Adrenal gland (tissue), 12 donors: ENCODE measurements around the gene IFNA7. TPM values are rescaled to one million over a fixed set of nuclear protein-coding genes. Genes with fewer than 3 reads are reported as not detected.
"Not testable (repeated sequence)": the region's sequence is repeated elsewhere in the genome, so short reads cannot be mapped to it uniquely, and the experiment has no call there.

Source experiments
- DNase-seq, 7 donors: peaks; one replicate each; pipeline ENCODE4 v3.0.0-alpha.2; 2019 to 2020
- H3K27ac ChIP-seq, 5 donors: fragments of 200-600 bp; sonication (generic) in 4 of 5; 1 replicate in 3 of 5; 2 replicates in 2 of 5; pipeline versions ENCODE4 v1.5.1 to v1.8.0; 2016 to 2020; ENCODE audit warnings: mild to moderate bottlenecking in 1 of 5
- H3K27me3 ChIP-seq: fragments of 200-600 bp; 2 replicates; pipeline ENCODE4 v1.8.0; 2021
- H3K36me3 ChIP-seq, 2 donors: fragments of 200-600 bp; replicated peaks in 1 of 2; 1 replicate in 1 of 2; 2 replicates in 1 of 2; pipeline versions ENCODE4 v1.5.1 to v1.8.0; 2018 to 2022
- H3K4me1 ChIP-seq, 2 donors: fragments of 200-600 bp; replicated peaks in 1 of 2; 1 replicate in 1 of 2; 2 replicates in 1 of 2; pipeline versions ENCODE4 v1.5.1 to v1.8.0; 2018 to 2021
- H3K4me3 ChIP-seq, 4 donors: fragments of 200-600 bp; sonication (generic) in 3 of 4; one replicate each; pipeline ENCODE4 v1.5.1; 2016 to 2018
- H3K9me3 ChIP-seq, 3 donors: fragments of 200-600 bp; sonication (generic) in 1 of 3; replicated peaks in 1 of 3; 1 replicate in 2 of 3; 2 replicates in 1 of 3; pipeline versions ENCODE4 v1.5.1 to v1.8.0; 2016 to 2021
- POLR2A ChIP-seq, 2 donors: fragments of 450-650 bp; IDR thresholded peaks; one replicate each; pipeline ENCODE4 v1.6.1; 2017; ENCODE audit warnings: antibody characterized with exemption in 2 of 2, mild to moderate bottlenecking in 2 of 2, moderate library complexity in 1 of 2
- WGBS, 4 donors: extraction: QIAGEN DNeasy Blood & Tissue Kit in 2 of 4; methylation state at CpG; one replicate each; pipeline versions ENCODE4 v1.1.5 to v1.1.7; 2013 to 2017; 5-methylcytosine and 5-hydroxymethylcytosine counted together
- intact Hi-C, 2 donors: fragments of 100-400 bp; cut with DNase I; formaldehyde crosslinking; loops; one replicate each; pipeline versions ENCODE4 v1.14.1 to v1.15.0; 2022 to 2023
- polyA plus RNA-seq, 3 donors: library from polyadenylated mRNA; stranded (reverse); fragments of 200-250 nt in 2 of 3; fragments of 350-450 nt in 1 of 3; fragmentation: Illumina TruSeq in 1 of 3; extraction: RNeasy Lipid Tissue Mini Kit (QIAGEN cat#74804) in 1 of 3; gene quantifications; one replicate each; pipeline ENCODE4 v1.2.3, GENCODE V29; 2013 to 2014
- total RNA-seq, 9 donors: library from RNA; depleted of rRNA in 4 of 9; stranded (reverse); fragments of >200 nt in 4 of 9; fragments of 120-200 nt in 1 of 9; fragmentation: NEBNext Ultra II Directional in 1 of 9; extraction: Animal tissue kit (Norgen Biotek cat#: 25700) in 1 of 9; gene quantifications; one replicate each; pipeline versions ENCODE4 v1.1.0 to v1.2.4, GENCODE V29; 2013 to 2023
- TF ChIP-seq, protein P1 (sequence below), 6 experiments: fragments of 450-650 bp in 4 of 6; fragments of 200-600 bp in 2 of 6; sonication (generic) in 1 of 6; IDR thresholded peaks; 1 replicate in 5 of 6; 2 replicates in 1 of 6; pipeline versions ENCODE4 v1.5.1 to v1.8.0; 2016 to 2021; ENCODE audit warnings: antibody characterized with exemption in 6 of 6, mild to moderate bottlenecking in 2 of 6, moderate library complexity in 1 of 6
- donor health status: healthy with polysubstance abuse.
- donor health status: Bipolar disorder and iron deficiency.
- donor health status: DM: yes; HTN: yes; CAD: no.
- donor health status: DM: no; HTN: no; CAD: no.
- donor health status: DM: no; HTN: no; CAD: no.
- donor health status: DM: yes; HTN: yes; CAD: no.

Gene IFNA7
- total and polyA plus RNA-seq, 12 donors, result not detected

DNA sequence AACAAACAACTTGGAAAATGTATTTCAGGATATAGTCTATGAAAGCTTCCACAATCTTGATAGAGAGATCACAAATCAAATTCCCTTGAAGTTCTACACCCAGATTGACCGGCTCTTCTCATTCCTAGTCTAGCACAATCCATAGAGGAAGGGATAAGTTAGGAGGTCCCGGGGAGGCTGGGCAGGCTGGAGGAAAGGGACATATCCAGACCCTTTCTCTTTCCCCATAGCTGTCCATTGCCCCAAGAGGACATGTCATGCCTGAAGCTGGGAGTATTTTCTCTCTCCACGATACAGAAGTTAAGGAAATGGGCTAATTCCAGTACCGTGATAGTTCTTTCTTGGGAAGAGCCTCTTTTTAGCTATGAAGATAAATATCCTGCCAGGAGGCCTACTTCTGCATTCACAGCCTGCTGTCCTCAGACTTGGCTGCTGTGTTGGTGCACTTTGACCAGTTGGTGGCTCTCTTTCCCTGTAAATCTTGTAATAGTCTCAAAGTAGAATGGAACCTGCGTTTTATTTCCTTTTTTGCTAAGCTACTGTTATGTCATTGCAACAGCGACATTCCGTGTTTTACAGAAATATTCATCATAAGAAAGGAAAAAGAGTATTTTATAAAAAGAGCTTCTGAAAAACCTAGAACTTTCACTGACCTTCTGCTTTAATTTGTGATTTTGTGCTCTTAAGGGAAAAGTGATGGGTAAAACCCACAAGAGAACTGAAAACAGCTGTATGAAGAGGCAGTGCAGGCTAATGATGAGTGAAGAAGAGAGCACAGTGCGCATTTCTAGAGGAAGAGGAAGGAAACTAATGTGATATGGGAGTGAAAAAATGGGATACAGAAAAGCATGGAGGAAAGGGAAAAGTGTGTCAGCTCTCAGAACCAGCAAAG is 33.7 kb upstream of the IFNA7 start:
- TF ChIP-seq, protein P1, sequence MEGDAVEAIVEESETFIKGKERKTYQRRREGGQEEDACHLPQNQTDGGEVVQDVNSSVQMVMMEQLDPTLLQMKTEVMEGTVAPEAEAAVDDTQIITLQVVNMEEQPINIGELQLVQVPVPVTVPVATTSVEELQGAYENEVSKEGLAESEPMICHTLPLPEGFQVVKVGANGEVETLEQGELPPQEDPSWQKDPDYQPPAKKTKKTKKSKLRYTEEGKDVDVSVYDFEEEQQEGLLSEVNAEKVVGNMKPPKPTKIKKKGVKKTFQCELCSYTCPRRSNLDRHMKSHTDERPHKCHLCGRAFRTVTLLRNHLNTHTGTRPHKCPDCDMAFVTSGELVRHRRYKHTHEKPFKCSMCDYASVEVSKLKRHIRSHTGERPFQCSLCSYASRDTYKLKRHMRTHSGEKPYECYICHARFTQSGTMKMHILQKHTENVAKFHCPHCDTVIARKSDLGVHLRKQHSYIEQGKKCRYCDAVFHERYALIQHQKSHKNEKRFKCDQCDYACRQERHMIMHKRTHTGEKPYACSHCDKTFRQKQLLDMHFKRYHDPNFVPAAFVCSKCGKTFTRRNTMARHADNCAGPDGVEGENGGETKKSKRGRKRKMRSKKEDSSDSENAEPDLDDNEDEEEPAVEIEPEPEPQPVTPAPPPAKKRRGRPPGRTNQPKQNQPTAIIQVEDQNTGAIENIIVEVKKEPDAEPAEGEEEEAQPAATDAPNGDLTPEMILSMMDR (IDR thresholded peaks at IDR 0.05), result peak; percentile 14 to 47 (median 42)
- H3K27me3 ChIP-seq, H3K9me3 ChIP-seq, H3K36me3 ChIP-seq, H3K27ac ChIP-seq, intact Hi-C loops, H3K4me1 ChIP-seq, H3K4me3 ChIP-seq: not testable (repeated sequence)
- WGBS, 4 donors, result 29 to 39% (median 35%) methylated on average over 8 of the region's 8 CpGs
- peak in 6 of 7 donors; percentile 23 to 68 (median 38) for DNase-seq

DNA sequence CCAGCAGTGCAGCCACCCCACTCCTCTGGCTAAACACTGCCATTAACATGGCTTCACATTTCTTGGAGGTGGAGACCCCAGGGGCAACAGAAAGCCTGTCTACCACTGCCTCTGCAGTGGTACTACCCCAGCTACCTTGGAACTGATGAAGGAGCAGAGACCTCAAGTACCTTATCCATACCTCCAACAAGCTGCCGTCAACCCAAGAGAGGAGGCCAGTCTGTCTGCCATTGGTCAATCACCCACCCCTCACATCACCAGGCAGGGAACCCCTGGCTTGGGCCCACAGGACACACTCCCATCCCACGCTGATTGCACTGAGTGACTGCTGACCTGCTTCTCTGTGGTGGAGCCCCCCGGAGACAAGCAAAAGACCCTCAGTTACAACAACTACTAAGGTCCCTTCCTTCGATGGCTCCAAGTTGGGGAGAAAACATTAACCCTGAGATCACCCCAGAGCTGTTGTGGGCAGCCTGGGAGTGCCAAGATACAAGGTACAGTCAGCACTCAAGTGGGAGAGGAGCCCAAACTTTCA is 32.2 kb upstream of the IFNA7 start:
- WGBS, 4 donors, result 76 to 84% (median 81%) methylated on average over 2 to 4 of the region's 4 CpGs
- no peak for DNase-seq
- H3K4me3 ChIP-seq, result no peak overlapping the region
- intact Hi-C loops, result no loop called here
- no peaks in the 10 kb centered on the region for H3K9me3 ChIP-seq
- H3K27ac ChIP-seq, result no peak overlapping the region
- no peaks in the 10 kb centered on the region for H3K4me1 ChIP-seq
- TF ChIP-seq, protein P1 (IDR thresholded peaks at IDR 0.05), result no peak
- TF ChIP-seq POLR2A (IDR thresholded peaks at IDR 0.05), result no peak
- no peaks in the 10 kb centered on the region for H3K36me3 ChIP-seq
- no peaks in the 10 kb centered on the region for H3K27me3 ChIP-seq

GRCh38 chr9:21233258-21233657 is 31.3 kb upstream of the IFNA7 start:
- Histone ChIP-seq H3K27ac (no peak overlapping the region), H3K9me3 (no peaks in the 10 kb centered on the region), H3K36me3 (no peaks in the 10 kb centered on the region), H3K4me1 (no peaks in the 10 kb centered on the region), H3K27me3 (no peaks in the 10 kb centered on the region), H3K4me3 (no peak overlapping the region)
- intact Hi-C loops, result no loop called here
- no peak for TF ChIP-seq POLR2A (IDR thresholded peaks at IDR 0.05)
- TF ChIP-seq, protein P1 (IDR thresholded peaks at IDR 0.05), result no peak
- WGBS, 4 donors, result 80 to 89% (median 81%) methylated on average over 2 of the region's 2 CpGs
- DNase-seq, result no peak

- no peaks in the 10 kb centered on the region for H3K4me1 ChIP-seq
- WGBS, 4 donors, result 71 to 82% (median 73%) methylated on average over 2 of the region's 2 CpGs
- no peaks in the 10 kb centered on the region for H3K36me3 ChIP-seq
- no peak within 1 kb of the TSS for H3K27ac ChIP-seq
- no peaks in the 10 kb centered on the region for H3K27me3 ChIP-seq
- TF ChIP-seq, protein P1 (IDR thresholded peaks at IDR 0.05), result no peak
- TF ChIP-seq POLR2A (IDR thresholded peaks at IDR 0.05), result no peak
- H3K4me3 ChIP-seq, result no peak within 1 kb of the TSS
- no peak for DNase-seq
- intact Hi-C loops, result no loop called here
- H3K9me3 ChIP-seq, result no peaks in the 10 kb centered on the region
Measured at GRCh38 chr9:21228122-21228521, 26.1 kb upstream of the IFNA7 start, which contains the start of gene IFNA17. Gene IFNA17, minus strand, starts transcription at chr9:21228222. Its CDS starts 49 bp downstream, at chr9:21228173.

- DNase-seq, H3K36me3 ChIP-seq, H3K27me3 ChIP-seq, H3K27ac ChIP-seq, H3K4me1 ChIP-seq, intact Hi-C loops, H3K9me3 ChIP-seq, H3K4me3 ChIP-seq: not testable (repeated sequence)
- WGBS, 4 donors, result 58 to 81% (median 78%) methylated on average over 1 of the region's 1 CpG
Measured at GRCh38 chr9:21217211-21217610, 15.2 kb upstream of the IFNA7 start, which contains the start of gene IFNA16. Gene IFNA16, minus strand, starts transcription at chr9:21217311. Its CDS starts 6 bp downstream, at chr9:21217305.
